H9 (cell line): ENCODE measurements around the gene TMEM141. TPM values are rescaled to one million over a fixed set of nuclear protein-coding genes. Genes with fewer than 3 reads are reported as not detected.
A peak's percentile ranks its signal among the peaks of the same experiment; 100 is the strongest.

Source experiments
- DNase-seq: peaks from one replicate; pipeline ENCODE4 v3.0.0-alpha.2; 2017
- H2AFZ ChIP-seq: one replicate; pipeline ENCODE4 v1.6.1; 2013; ENCODE audit warnings: mild to moderate bottlenecking, low read length, control low read depth, moderate library complexity
- H2AK5ac ChIP-seq: 2 replicates; pipeline ENCODE4 v1.6.1; 2013; ENCODE audit warnings: low read length, control low read depth, mixed read lengths; ENCODE audit not compliant: insufficient read length
- H2BK120ac ChIP-seq: one replicate; pipeline ENCODE4 v1.6.1; 2013; ENCODE audit warnings: low read depth, mild to moderate bottlenecking, low read length, control low read depth, inconsistent platforms; ENCODE audit not compliant: poor library complexity, severe bottlenecking
- H2BK12ac ChIP-seq: 2 replicates; pipeline ENCODE4 v1.6.1; 2013; ENCODE audit warnings: low read length, control low read depth, mixed read lengths, low read depth; ENCODE audit not compliant: insufficient read length
- H2BK15ac ChIP-seq: 2 replicates; pipeline ENCODE4 v1.6.1; 2013; ENCODE audit warnings: low read depth, low read length, control low read depth
- H2BK20ac ChIP-seq: one replicate; pipeline ENCODE4 v1.6.1; 2013; ENCODE audit warnings: low read depth, mild to moderate bottlenecking, low read length, control low read depth, inconsistent platforms; ENCODE audit not compliant: poor library complexity, severe bottlenecking
- H2BK5ac ChIP-seq: 2 replicates; pipeline ENCODE4 v1.6.1; 2013; ENCODE audit warnings: low read length, control low read depth, mixed read lengths; ENCODE audit not compliant: insufficient read length
- H3K14ac ChIP-seq: 2 replicates; pipeline ENCODE4 v1.6.1; 2013; ENCODE audit warnings: low read length, control low read depth; ENCODE audit not compliant: insufficient read depth
- H3K18ac ChIP-seq: 2 replicates; pipeline ENCODE4 v1.6.1; 2013; ENCODE audit warnings: low read depth, mild to moderate bottlenecking, mixed read lengths, low read length, control low read depth; ENCODE audit not compliant: insufficient read length
- H3K23ac ChIP-seq: 2 replicates; pipeline ENCODE4 v1.6.1; 2013; ENCODE audit warnings: low read length, control low read depth, mixed read lengths, low read depth; ENCODE audit not compliant: insufficient read length
- H3K23me2 ChIP-seq: 2 replicates; pipeline ENCODE4 v1.6.1; 2013; ENCODE audit warnings: low read depth, mild to moderate bottlenecking, mixed read lengths, low read length, control low read depth; ENCODE audit not compliant: insufficient read length, poor library complexity, severe bottlenecking
- H3K27ac ChIP-seq: 2 replicates; pipeline ENCODE4 v1.5.1; 2013; ENCODE audit warnings: low read length, control low read depth, mixed read lengths, low read depth; ENCODE audit not compliant: insufficient read length
- H3K27me3 ChIP-seq: 2 replicates; pipeline ENCODE4 v1.6.1; 2013; ENCODE audit warnings: low read length, control low read depth, inconsistent platforms; ENCODE audit not compliant: insufficient read depth
- H3K4ac ChIP-seq: 2 replicates; pipeline ENCODE4 v1.6.1; 2013; ENCODE audit warnings: low read depth, mild to moderate bottlenecking, control low read depth, inconsistent platforms, low read length, moderate library complexity
- H3K4me1 ChIP-seq: 2 replicates; pipeline ENCODE4 v1.6.1; 2013; ENCODE audit warnings: low read length, control low read depth, inconsistent platforms; ENCODE audit not compliant: insufficient read depth
- H3K4me2 ChIP-seq: 2 replicates; pipeline ENCODE4 v1.6.1; 2013; ENCODE audit warnings: low read length, control low read depth, mixed read lengths; ENCODE audit not compliant: insufficient read length, insufficient read depth
- H3K56ac ChIP-seq: 2 replicates; pipeline ENCODE4 v1.6.1; 2013; ENCODE audit warnings: low read depth, mild to moderate bottlenecking, mixed read lengths, low read length, control low read depth; ENCODE audit not compliant: insufficient read length
- H3K79me1 ChIP-seq: 2 replicates; pipeline ENCODE4 v1.6.1; 2013; ENCODE audit warnings: low read depth, mild to moderate bottlenecking, moderate library complexity, low read length, control low read depth, inconsistent platforms; ENCODE audit not compliant: insufficient read depth, poor library complexity, severe bottlenecking
- H3K79me2 ChIP-seq: 2 replicates; pipeline ENCODE4 v1.6.1; 2013; ENCODE audit warnings: low read length, control low read depth, inconsistent platforms; ENCODE audit not compliant: insufficient read depth
- H3K9ac ChIP-seq: 2 replicates; pipeline ENCODE4 v1.6.1; 2013; ENCODE audit warnings: low read length, control low read depth, mixed read lengths; ENCODE audit not compliant: insufficient read length; ENCODE audit errors: extremely low read depth
- H3K9me3 ChIP-seq: one replicate; pipeline ENCODE4 v1.6.1; 2013; ENCODE audit warnings: low read depth, low read length, inconsistent platforms; ENCODE audit not compliant: control insufficient read depth
- H3T11ph ChIP-seq: one replicate; pipeline ENCODE4 v1.6.1; 2013; ENCODE audit warnings: mild to moderate bottlenecking, low read length, control low read depth, inconsistent platforms
- H4K20me1 ChIP-seq: one replicate; pipeline ENCODE4 v1.6.1; 2013; ENCODE audit not compliant: control insufficient read depth, insufficient read length, insufficient read depth
- H4K5ac ChIP-seq: 2 replicates; pipeline ENCODE4 v1.6.1; 2013; ENCODE audit warnings: low read depth, mild to moderate bottlenecking, mixed read lengths, low read length, control low read depth; ENCODE audit not compliant: insufficient read length
- H4K8ac ChIP-seq: replicated peaks from 2 replicates; pipeline ENCODE4 v1.6.1; 2013; ENCODE audit warnings: low read length, control low read depth, mixed read lengths, low read depth; ENCODE audit not compliant: insufficient read length
- H4K91ac ChIP-seq: 2 replicates; pipeline ENCODE4 v1.6.1; 2013; ENCODE audit warnings: low read depth, mild to moderate bottlenecking, moderate library complexity, mixed read lengths, low read length, control low read depth; ENCODE audit not compliant: insufficient read length
- H3K27ac Mint-ChIP-seq, 3 experiments: 2 replicates in 2 of 3; 3 replicates in 1 of 3; pipeline ENCODE4 v1.8.0; 2020 to 2021; ENCODE audit warnings: mixed read lengths in 3 of 3, mild to moderate bottlenecking in 1 of 3, moderate library complexity in 1 of 3
- H3K27me3 Mint-ChIP-seq: 2 replicates; pipeline ENCODE4 v1.8.0; 2021; ENCODE audit warnings: low read depth, mild to moderate bottlenecking, moderate library complexity, mixed read lengths
- H3K36me3 Mint-ChIP-seq, 3 experiments: 2 replicates in 2 of 3; 3 replicates in 1 of 3; pipeline ENCODE4 v1.8.0; 2020 to 2021; ENCODE audit warnings: low read depth in 3 of 3, mixed read lengths in 3 of 3; ENCODE audit not compliant: insufficient read depth in 1 of 3
- H3K4me1 Mint-ChIP-seq, 2 experiments: 2 replicates each; pipeline ENCODE4 v1.8.0; 2020; ENCODE audit warnings: mixed read lengths in 2 of 2
- H3K4me3 Mint-ChIP-seq, 2 experiments: 2 replicates in 1 of 2; 3 replicates in 1 of 2; pipeline ENCODE4 v1.8.0; 2020 to 2021; ENCODE audit warnings: mild to moderate bottlenecking in 2 of 2, mixed read lengths in 2 of 2, moderate library complexity in 1 of 2
- H3K9me3 Mint-ChIP-seq, 2 experiments: 2 replicates in 1 of 2; 3 replicates in 1 of 2; pipeline ENCODE4 v1.8.0; 2020; ENCODE audit warnings: mild to moderate bottlenecking in 2 of 2, mixed read lengths in 2 of 2, moderate library complexity in 1 of 2
- CTCF ChIP-seq: fragments of 200-600 bp; sonication (generic); conservative IDR thresholded peaks from 3 replicates; pipeline ENCODE4 v1.8.0; 2021; ENCODE audit warnings: antibody characterized with exemption, mild to moderate bottlenecking
- WGBS: extraction: QIAGEN DNeasy Blood & Tissue Kit; methylation state at CpG from one replicate; pipeline ENCODE4 v1.1.7; 2013; ENCODE audit warnings: missing lambda C conversion rate, low lambda C conversion rate, mixed read lengths; ENCODE audit not compliant: insufficient read length; ENCODE audit errors: extremely low coverage; 5-methylcytosine and 5-hydroxymethylcytosine counted together
- total RNA-seq: library from RNA; stranded (reverse); gene quantifications from 2 replicates; pipeline ENCODE4 v1.2.1, GENCODE V29; 2021

Gene TMEM141
- total RNA-seq, 1 experiment from 2014 or later: 55.2 TPM

- H3K56ac ChIP-seq: no peak overlapping the region
- no peak overlapping the region for H2BK15ac ChIP-seq
- Mint-ChIP-seq H3K9me3 (no peaks in the 10 kb centered on the region), H3K4me1 (peaks cover 20 to 31% of the 10 kb centered on the region in 2 experiments), H3K27me3 (peaks cover 49% of the 10 kb centered on the region), H3K27ac (no peak overlapping the region), H3K36me3 (peaks cover 4 to 9% (median 7%) of the 10 kb centered on the region in 3 experiments; a peak in 4 of 7 replicates), H3K4me3 (peak overlapping the region; percentile 44 to 94; a peak in 4 of 5 replicates)
- no peaks in the 10 kb centered on the region for H4K20me1 ChIP-seq
- H4K5ac ChIP-seq: no peak overlapping the region
- peaks cover 15% of the 10 kb centered on the region for H3K23me2 ChIP-seq
- H3K4me2 ChIP-seq: peak overlapping the region; percentile 81
- no peak overlapping the region for H3K23ac ChIP-seq
- H3T11ph ChIP-seq: no peak overlapping the region
- no peak overlapping the region for H2BK20ac ChIP-seq
- no peaks in the 10 kb centered on the region; the same call in 1 of the 2 replicates for H3K4me1 ChIP-seq
- no peak for TF ChIP-seq CTCF
- H3K27ac ChIP-seq: no peak overlapping the region
- WGBS: no CpG with 5 or more reads among the region's 35 CpGs
- no peaks in the 10 kb centered on the region for H3K9me3 ChIP-seq
- H3K9ac ChIP-seq: no peak overlapping the region
- H3K14ac ChIP-seq: no peak overlapping the region; the same call in 1 of the 2 replicates
- no peak overlapping the region for H2BK120ac ChIP-seq
- no peak overlapping the region for H4K91ac ChIP-seq
- no peaks in the 10 kb centered on the region for H3K79me1 ChIP-seq
- H3K4ac ChIP-seq: no peak overlapping the region
- DNase-seq: no peak
- H2BK12ac ChIP-seq: no peak overlapping the region
- H3K79me2 ChIP-seq: no peaks in the 10 kb centered on the region
- no peaks in the 10 kb centered on the region; the same call in 1 of the 2 replicates for H3K27me3 ChIP-seq
- no peak overlapping the region for H4K8ac ChIP-seq
- no peak overlapping the region for H3K18ac ChIP-seq
- no peak overlapping the region for H2AFZ ChIP-seq
- no peak overlapping the region for H2AK5ac ChIP-seq
- no peak overlapping the region for H2BK5ac ChIP-seq
These were observed 8.1 kb downstream of the TMEM141 start for GRCh38 chr9:136799079-136799853.
